AG09319 (cell line): ENCODE data around the gene LIN9.

ENCODE experiments used
- DNase-seq: peaks from one replicate; pipeline ENCODE4 v3.0.0-alpha.2; 2010; ENCODE audit warnings: low read depth; ENCODE audit errors: extremely low read depth
- TF ChIP-seq, protein P1 (sequence below): IDR thresholded peaks from 2 replicates; pipeline ENCODE4 v1.5.1; 2011; ENCODE audit warnings: low read depth, mild to moderate bottlenecking, inconsistent platforms, low read length, moderate library complexity

The LIN9 gene

DNA sequence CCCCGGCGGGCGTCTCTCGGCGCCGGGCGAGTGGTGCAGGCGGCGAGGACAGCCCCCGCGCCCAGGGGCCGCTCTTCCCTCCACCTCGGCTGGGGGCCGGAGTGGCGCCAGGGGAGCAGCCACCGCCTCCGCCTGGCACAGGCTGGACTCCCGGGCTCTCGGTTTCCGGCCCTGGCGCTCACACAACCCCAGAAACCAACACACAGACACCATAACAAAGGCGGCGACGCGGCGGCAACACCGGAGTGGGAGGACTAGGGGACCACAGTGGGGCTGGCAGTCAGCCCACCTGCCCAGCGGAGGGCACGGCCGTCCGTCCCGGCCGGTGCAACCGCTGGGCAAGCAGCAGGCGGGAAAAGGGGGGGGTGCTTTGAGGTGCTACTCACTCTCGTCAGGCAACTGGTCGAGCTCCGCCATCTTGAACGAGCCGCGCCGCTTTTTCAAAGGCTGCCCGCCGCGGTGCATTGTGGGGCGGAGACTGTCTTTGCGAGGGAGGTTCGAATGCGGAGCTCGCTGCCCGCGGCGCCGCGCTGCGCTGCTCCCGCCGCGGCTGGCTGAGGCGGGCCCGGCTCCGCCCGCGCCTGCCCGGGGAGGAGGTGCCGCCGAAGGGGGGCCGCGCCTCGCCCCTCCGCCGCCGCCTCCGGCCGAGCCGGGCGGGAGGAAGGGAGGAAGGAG, at the start of gene LIN9:
LIN9 (minus strand) TSS at position 442 of the 675 bp plus-strand sequence; CDS start at position 417, 25 bp downstream.
- TF ChIP-seq, protein P1, sequence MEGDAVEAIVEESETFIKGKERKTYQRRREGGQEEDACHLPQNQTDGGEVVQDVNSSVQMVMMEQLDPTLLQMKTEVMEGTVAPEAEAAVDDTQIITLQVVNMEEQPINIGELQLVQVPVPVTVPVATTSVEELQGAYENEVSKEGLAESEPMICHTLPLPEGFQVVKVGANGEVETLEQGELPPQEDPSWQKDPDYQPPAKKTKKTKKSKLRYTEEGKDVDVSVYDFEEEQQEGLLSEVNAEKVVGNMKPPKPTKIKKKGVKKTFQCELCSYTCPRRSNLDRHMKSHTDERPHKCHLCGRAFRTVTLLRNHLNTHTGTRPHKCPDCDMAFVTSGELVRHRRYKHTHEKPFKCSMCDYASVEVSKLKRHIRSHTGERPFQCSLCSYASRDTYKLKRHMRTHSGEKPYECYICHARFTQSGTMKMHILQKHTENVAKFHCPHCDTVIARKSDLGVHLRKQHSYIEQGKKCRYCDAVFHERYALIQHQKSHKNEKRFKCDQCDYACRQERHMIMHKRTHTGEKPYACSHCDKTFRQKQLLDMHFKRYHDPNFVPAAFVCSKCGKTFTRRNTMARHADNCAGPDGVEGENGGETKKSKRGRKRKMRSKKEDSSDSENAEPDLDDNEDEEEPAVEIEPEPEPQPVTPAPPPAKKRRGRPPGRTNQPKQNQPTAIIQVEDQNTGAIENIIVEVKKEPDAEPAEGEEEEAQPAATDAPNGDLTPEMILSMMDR, result no peak
- peak; percentile 68 for DNase-seq

- TF ChIP-seq, protein P1, result no peak
- DNase-seq, result no peak
These were observed 48.5 kb upstream of the LIN9 start for GRCh38 chr1:226357416-226357815.

DNA sequence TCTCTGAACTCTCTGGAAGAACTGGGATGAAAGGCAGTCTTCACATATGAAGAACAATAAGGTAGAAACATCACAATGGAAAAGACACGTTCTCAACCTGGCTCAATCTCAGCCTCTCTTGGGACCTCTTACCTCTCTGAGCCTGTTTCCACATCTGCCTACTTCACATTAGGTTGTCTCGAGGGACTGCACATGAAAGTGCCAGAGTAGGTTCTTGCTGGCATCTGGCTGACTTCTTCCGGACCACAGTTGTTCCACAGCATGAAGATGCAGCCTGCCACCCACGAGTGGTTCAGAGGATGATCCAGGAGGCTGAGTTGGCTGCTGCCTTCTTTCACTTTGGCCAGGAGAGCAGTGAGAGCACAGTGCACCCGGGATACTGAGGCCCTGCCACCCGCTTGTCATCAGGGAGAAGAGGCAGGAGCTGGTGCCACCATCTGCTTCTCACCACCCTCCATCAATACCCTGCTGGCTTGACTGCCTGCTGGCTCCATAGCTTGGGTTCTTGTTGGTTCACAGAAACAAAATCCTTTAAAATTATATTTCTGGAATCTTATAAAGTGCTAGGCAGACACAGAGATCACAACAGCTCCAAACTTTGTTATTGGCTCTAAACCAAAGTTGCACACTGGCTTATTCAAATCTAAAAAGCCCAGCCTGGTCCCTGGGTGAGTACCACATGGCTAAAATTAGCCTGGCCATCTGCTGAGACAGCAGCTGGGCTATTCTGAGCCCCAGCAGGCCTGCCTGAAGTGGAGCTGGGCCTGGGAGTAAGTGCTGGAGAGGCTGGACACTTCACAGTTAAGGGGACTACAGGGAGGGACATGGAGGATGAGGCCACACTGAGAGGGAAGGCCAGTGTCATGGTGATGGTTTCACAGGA, 46.9 kb upstream of the LIN9 start:
- DNase-seq, result no peak
- TF ChIP-seq, protein P1, result no peak

- TF ChIP-seq, protein P1, result no peak
- DNase-seq, result no peak
These were observed 46.1 kb upstream of the LIN9 start for GRCh38 chr1:226355016-226355415.

DNA sequence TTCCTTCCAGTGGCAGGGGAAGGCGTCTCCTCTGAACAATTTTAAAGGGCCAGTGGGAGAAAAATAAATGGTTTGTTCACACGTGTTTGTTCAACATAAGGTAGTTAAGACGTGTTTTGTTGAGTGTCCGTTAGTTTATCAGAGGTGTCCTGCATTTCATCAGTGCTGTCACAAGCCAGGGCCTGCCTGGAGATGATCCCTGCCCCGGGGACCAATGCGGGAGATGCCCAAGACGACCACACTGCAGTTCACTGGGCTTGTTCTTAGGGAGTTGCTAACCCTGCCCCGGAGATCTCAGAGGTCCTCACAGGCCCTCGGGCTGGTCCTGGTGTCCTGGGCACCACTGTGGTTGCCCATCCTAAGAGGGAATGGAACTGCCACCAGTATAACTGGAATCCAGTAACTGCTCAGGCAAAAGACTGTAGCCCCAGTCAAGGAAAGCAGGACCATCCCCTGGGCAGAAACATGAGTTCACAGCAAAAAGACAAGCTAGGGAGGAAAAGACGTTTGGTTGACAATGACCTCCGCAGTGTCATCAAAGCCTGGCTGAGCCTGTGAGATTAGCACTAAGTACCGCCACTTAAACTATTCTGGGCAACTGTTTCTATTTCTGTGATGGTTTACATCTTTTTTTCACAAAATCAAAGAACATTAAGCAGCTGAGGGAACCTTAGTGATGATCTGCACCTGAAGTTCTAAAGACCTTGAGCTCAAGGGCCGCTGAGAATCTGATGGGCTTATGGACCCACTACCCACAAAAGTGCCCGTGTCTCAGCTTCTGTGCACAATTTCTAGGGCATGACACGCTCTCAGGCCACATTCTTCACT, 44.9 kb upstream of the LIN9 start:
- no peak for DNase-seq

DNA sequence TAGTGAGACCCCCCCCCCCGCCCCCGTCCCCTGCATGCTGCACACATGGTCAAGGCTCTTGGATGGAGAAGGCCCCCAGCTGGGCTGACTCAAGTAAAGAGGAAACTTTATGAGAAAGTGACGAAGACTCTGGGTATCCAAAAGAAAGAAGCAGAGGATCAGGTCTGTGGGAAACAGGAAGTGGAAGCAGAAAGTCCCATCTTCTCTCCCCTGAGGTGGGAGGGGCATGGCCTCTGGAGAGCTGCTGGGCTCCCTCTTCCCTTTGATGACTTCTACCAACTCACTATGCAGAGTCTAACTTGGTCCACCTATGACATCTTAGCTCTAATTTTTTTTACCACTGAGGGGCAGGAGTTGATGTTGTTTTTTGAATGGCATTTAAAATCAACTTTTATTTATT, 42.7 kb upstream of the LIN9 start:
- DNase-seq, result no peak
- TF ChIP-seq, protein P1, result no peak

More for the DNA sequence above, 44.9 kb upstream of the LIN9 start:
- TF ChIP-seq, protein P1, result no peak
